B cell (primary cell): ENCODE measurements around the gene S1PR3. TPM values are rescaled to one million over a fixed set of nuclear protein-coding genes. Genes with fewer than 3 reads are reported as not detected.

ENCODE experiments used
- ATAC-seq: fragments of 200-7000 bp; cut with Tn5 transposase; one replicate; pipeline ENCODE4 v1.10.0; 2021; ENCODE audit warnings: low read depth, mild to moderate bottlenecking, moderate number of reproducible peaks, moderate library complexity
- CTCF ChIA-PET: fragments of 350-600 bp; sonication (Branson Sonifier 250); formaldehyde crosslinking; loops from one replicate; lab custom pipeline; 2021; ENCODE audit warnings: antibody characterized with exemption, inconsistent platforms; lab: Charles Lee
- POLR2A ChIA-PET: fragments of 350-600 bp; sonication (Branson Sonifier 250); formaldehyde crosslinking; loops from one replicate; lab custom pipeline; 2021; ENCODE audit warnings: antibody characterized with exemption; lab: Charles Lee
- DNase-seq: peaks from one replicate; pipeline ENCODE4 v3.0.0; 2013
- H2AFZ ChIP-seq: 2 replicates; pipeline ENCODE4 v1.6.1; 2012; ENCODE audit warnings: mild to moderate bottlenecking, low read depth, low read length; ENCODE audit not compliant: insufficient read depth, poor library complexity, severe bottlenecking
- H3K27ac ChIP-seq, 2 donors: 1 replicate in 1 of 2; 2 replicates in 1 of 2; pipeline ENCODE4 v1.5.1; 2012 to 2013; ENCODE audit warnings: low read length in 2 of 2, mild to moderate bottlenecking in 2 of 2, moderate library complexity in 1 of 2
- H3K27me3 ChIP-seq, 4 experiments: fragments of 200-600 bp in 1 of 4; sonication (generic) in 1 of 4; replicated peaks in 1 of 4; 1 replicate in 2 of 4; 2 replicates in 2 of 4; pipeline versions ENCODE4 v1.6.1 to v1.7.0; 2013 to 2016; ENCODE audit warnings: low read length in 3 of 4, mild to moderate bottlenecking in 2 of 4, mixed read lengths in 1 of 4, moderate library complexity in 1 of 4; ENCODE audit not compliant: insufficient read depth in 4 of 4, control insufficient read depth in 3 of 4; ENCODE audit errors: control extremely low read depth in 1 of 4
- H3K36me3 ChIP-seq, 2 experiments: replicated peaks in 1 of 2; 1 replicate in 1 of 2; 2 replicates in 1 of 2; pipeline versions ENCODE4 v1.6.1 to v1.7.1; 2013; ENCODE audit warnings: low read length in 1 of 2; ENCODE audit not compliant: insufficient read depth in 2 of 2, control insufficient read depth in 1 of 2; ENCODE audit errors: control extremely low read depth in 1 of 2, extremely low read depth in 1 of 2
- H3K4me1 ChIP-seq, 2 donors: fragments of 200-600 bp in 1 of 2; sonication (generic) in 1 of 2; 1 replicate in 1 of 2; 2 replicates in 1 of 2; pipeline versions ENCODE4 v1.5.1 to v1.6.1; 2013 to 2017; ENCODE audit warnings: low read length in 2 of 2; ENCODE audit not compliant: control insufficient read depth in 2 of 2, insufficient read depth in 2 of 2
- H3K4me2 ChIP-seq: replicated peaks from 2 replicates; pipeline ENCODE3; 2012; ENCODE audit warnings: mild to moderate bottlenecking, low read depth, low read length; ENCODE audit not compliant: poor library complexity, severe bottlenecking
- H3K4me3 ChIP-seq, 5 experiments: fragments of 200-600 bp in 1 of 5; sonication (generic) in 1 of 5; 1 replicate in 3 of 5; 2 replicates in 2 of 5; pipeline versions ENCODE4 v1.5.1 to v1.7.0; 2011 to 2016; ENCODE audit warnings: low read length in 4 of 5, mild to moderate bottlenecking in 4 of 5, low read depth in 2 of 5, control low read depth in 1 of 5, moderate library complexity in 1 of 5; ENCODE audit not compliant: insufficient read depth in 1 of 5; ENCODE audit errors: control extremely low read depth in 1 of 5, extremely low read depth in 1 of 5
- H3K79me2 ChIP-seq: fragments of 200-600 bp; sonication (generic); one replicate; pipeline ENCODE4 v1.6.0; 2016; ENCODE audit warnings: low read length; ENCODE audit not compliant: control insufficient read depth, insufficient read depth
- H3K9ac ChIP-seq: fragments of 200-600 bp; sonication (generic); 2 replicates; pipeline ENCODE4 v1.6.1; 2017; ENCODE audit warnings: mild to moderate bottlenecking, low read length, moderate library complexity
- H3K9me3 ChIP-seq, 3 donors: one replicate each; pipeline versions ENCODE4 v1.6.1 to v1.7.1; 2013; ENCODE audit warnings: low read length in 2 of 3; ENCODE audit not compliant: control insufficient read depth in 2 of 3, insufficient read depth in 1 of 3; ENCODE audit errors: control extremely low read depth in 1 of 3
- H4K20me1 ChIP-seq: 2 replicates; pipeline ENCODE4 v1.6.0; 2012; ENCODE audit warnings: mild to moderate bottlenecking, low read length; ENCODE audit not compliant: insufficient read depth, control insufficient read depth, poor library complexity, severe bottlenecking
- H3K27ac Mint-ChIP-seq: one replicate; pipeline ENCODE4 v1.8.0; 2021; ENCODE audit warnings: mixed read lengths
- H3K27me3 Mint-ChIP-seq: one replicate; pipeline ENCODE4 v1.8.0; 2021; ENCODE audit warnings: mixed read lengths
- H3K4me1 Mint-ChIP-seq: one replicate; pipeline ENCODE4 v1.8.0; 2021; ENCODE audit warnings: mixed read lengths
- H3K4me3 Mint-ChIP-seq: one replicate; pipeline ENCODE4 v1.8.0; 2021; ENCODE audit warnings: mixed read lengths
- H3K9me3 Mint-ChIP-seq: one replicate; pipeline ENCODE4 v1.8.0; 2022; ENCODE audit warnings: mixed read lengths; ENCODE audit not compliant: insufficient read depth
- CTCF ChIP-seq: fragments of 200-600 bp; IDR thresholded peaks from one replicate; pipeline ENCODE4 v1.8.0; 2022; ENCODE audit warnings: antibody characterized with exemption, mild to moderate bottlenecking
- EZH2 ChIP-seq: IDR thresholded peaks from 2 replicates; pipeline ENCODE4 v1.6.1; 2012; ENCODE audit warnings: borderline replicate concordance, low read depth, mild to moderate bottlenecking, moderate library complexity, low read length; ENCODE audit not compliant: insufficient read depth, poor library complexity, severe bottlenecking
- WGBS: methylation state at CpG from one replicate; pipeline ENCODE4 v1.1.5; 2013; ENCODE audit warnings: missing lambda C conversion rate; ENCODE audit not compliant: insufficient coverage; 5-methylcytosine and 5-hydroxymethylcytosine counted together
- intact Hi-C: fragments of 100-400 bp; cut with micrococcal nuclease; formaldehyde crosslinking; loops from one replicate; pipeline ENCODE4 v1.10.0; 2022
- polyA plus RNA-seq: library from polyadenylated mRNA; depleted of rRNA; stranded (reverse); fragments of >200 nt; gene quantifications from 2 replicates; pipeline ENCODE4 v1.2.3, GENCODE V29; 2012
- total RNA-seq, 2 donors: library from RNA; stranded (reverse); fragments of 120-200 nt in 1 of 2; gene quantifications; 1 replicate in 1 of 2; 2 replicates in 1 of 2; pipeline versions ENCODE4 v1.2.3 to v1.2.4, GENCODE V29; 2013 to 2022

S1PR3 gene
- total and polyA plus RNA-seq, 2 donors (not counting 1 experiment from before 2014, with no cell fraction given), result 0.25 TPM; not detected in 1

- no peaks in the 10 kb centered on the region for H4K20me1 ChIP-seq
- no peaks in the 10 kb centered on the region for H3K36me3 ChIP-seq
- H3K9me3 ChIP-seq, result peaks cover 0 to 11% (median 0%) of the 10 kb centered on the region in 3 donors
- H3K4me1 ChIP-seq, result no peaks in the 10 kb centered on the region
- no peak overlapping the region for H3K4me3 ChIP-seq
- no peak overlapping the region for H3K4me3 Mint-ChIP-seq
- DNase-seq, result no peak
- H3K27ac ChIP-seq, result no peak overlapping the region
- H3K4me1 Mint-ChIP-seq, result no peaks in the 10 kb centered on the region
- 82% methylated on average over 7 of the region's 8 CpGs for WGBS
- H3K9me3 Mint-ChIP-seq, result no peaks in the 10 kb centered on the region
- intact Hi-C loops, result no loop called here
- ATAC-seq, result no peak
- no peaks in the 10 kb centered on the region for H3K79me2 ChIP-seq
- H3K27me3 ChIP-seq, result no peaks in the 10 kb centered on the region
- no peak overlapping the region for H3K9ac ChIP-seq
- H3K4me2 ChIP-seq, result no peak overlapping the region
- peaks cover 7% of the 10 kb centered on the region for H3K27me3 Mint-ChIP-seq
- TF ChIP-seq CTCF (no peak), EZH2 (no peak)
- CTCF ChIA-PET, result no interaction called here
- no peak overlapping the region for H3K27ac Mint-ChIP-seq
- POLR2A ChIA-PET, result no interaction called here
- no peak overlapping the region for H2AFZ ChIP-seq
These were observed 21.5 kb upstream of the S1PR3 start for GRCh38 chr9:88969646-88970373.

GRCh38 chr9:88971131-88971960, 19.9 kb upstream of the S1PR3 start:
- DNase-seq (no peak), ATAC-seq (no peak)
- Histone ChIP-seq H3K9ac (no peak overlapping the region), H3K4me3 (no peak overlapping the region), H3K27me3 (no peaks in the 10 kb centered on the region), H3K79me2 (no peaks in the 10 kb centered on the region), H3K27ac (no peak overlapping the region), H2AFZ (no peak overlapping the region), H3K36me3 (no peaks in the 10 kb centered on the region), H3K4me2 (no peak overlapping the region), H3K9me3 (peaks cover 0 to 11% (median 0%) of the 10 kb centered on the region in 3 donors), H3K4me1 (no peaks in the 10 kb centered on the region), H4K20me1 (no peaks in the 10 kb centered on the region)
- 91% methylated on average over 23 of the region's 23 CpGs for WGBS
- peaks cover 7% of the 10 kb centered on the region for H3K27me3 Mint-ChIP-seq
- no peaks in the 10 kb centered on the region for H3K9me3 Mint-ChIP-seq
- POLR2A ChIA-PET, result no interaction called here
- H3K27ac Mint-ChIP-seq, result no peak overlapping the region
- CTCF ChIA-PET, result no interaction called here
- intact Hi-C loops, result no loop called here
- no peaks in the 10 kb centered on the region for H3K4me1 Mint-ChIP-seq
- H3K4me3 Mint-ChIP-seq, result no peak overlapping the region
- TF ChIP-seq CTCF (no peak), EZH2 (no peak)
